K562 (cell line): Measurements from ENCODE around the gene KASH5. TPM values are rescaled to one million over a fixed set of nuclear protein-coding genes. Genes with fewer than 3 reads are reported as not detected.
A peak's percentile ranks its signal among the peaks of the same experiment; 100 is the strongest.

Experiments
- BCOR ChIP-seq: fragments of 450-650 bp; IDR thresholded peaks from 2 replicates; pipeline ENCODE4 v1.6.1; 2016
- DACH1 ChIP-seq: fragments of 450-650 bp; IDR thresholded peaks from 2 replicates; pipeline ENCODE4 v1.6.1; 2018; ENCODE audit not compliant: partially characterized antibody
- EWSR1 ChIP-seq: fragments of 450-650 bp; IDR thresholded peaks from 2 replicates; pipeline ENCODE4 v1.6.1; 2018; ENCODE audit warnings: borderline replicate concordance, mild to moderate bottlenecking, low read depth, moderate library complexity; ENCODE audit not compliant: partially characterized antibody
- HSF4 ChIP-seq: fragments of 250-450 bp; sonication (Bioruptor Pico); IDR thresholded peaks from 2 replicates; pipeline ENCODE4 v2.1.2; 2022; ENCODE audit warnings: mild to moderate bottlenecking, moderate library complexity, borderline replicate concordance
- KLF6 ChIP-seq: fragments of 250-450 bp; sonication (Bioruptor Pico); IDR thresholded peaks from 2 replicates; pipeline ENCODE4 v1.4.0; 2020; ENCODE audit warnings: mild to moderate bottlenecking, moderate library complexity, borderline replicate concordance
- MEF2A ChIP-seq: IDR thresholded peaks from 2 replicates; pipeline ENCODE4 v1.6.1; 2011; ENCODE audit warnings: low read depth, mild to moderate bottlenecking, low read length, moderate library complexity; ENCODE audit not compliant: control insufficient read depth
- MEF2D ChIP-seq: conservative IDR thresholded peaks from 2 replicates; pipeline ENCODE4 v1.6.1; 2016; ENCODE audit warnings: low read depth, missing genetic modification characterization, missing compliant biosample characterization
- PML ChIP-seq: IDR thresholded peaks from 2 replicates; pipeline ENCODE4 v1.6.1; 2012; ENCODE audit warnings: low read length, inconsistent platforms
- RBM15 ChIP-seq: fragments of 200-400 bp; formaldehyde crosslinking; IDR thresholded peaks from 2 replicates; pipeline ENCODE4 v1.6.1; 2018; ENCODE audit warnings: mild to moderate bottlenecking, low read length, moderate library complexity; ENCODE audit not compliant: insufficient read depth
- RBM22 ChIP-seq: fragments of 200-400 bp; formaldehyde crosslinking; IDR thresholded peaks from 2 replicates; pipeline ENCODE4 v1.6.1; 2018; ENCODE audit warnings: low read length, low read depth; ENCODE audit not compliant: poor library complexity, severe bottlenecking
- SAFB ChIP-seq: fragments of 200-400 bp; formaldehyde crosslinking; IDR thresholded peaks from 2 replicates; pipeline ENCODE4 v1.6.1; 2017; ENCODE audit warnings: low read depth, low read length, borderline replicate concordance
- SLC30A9 ChIP-seq: fragments of 250-450 bp; sonication (Bioruptor Pico); IDR thresholded peaks from 2 replicates; pipeline ENCODE4 v1.8.0; 2022; ENCODE audit warnings: mild to moderate bottlenecking, moderate library complexity
- SMAD3 ChIP-seq: fragments of 450-650 bp; formaldehyde crosslinking; conservative IDR thresholded peaks from 2 replicates; pipeline ENCODE4 v1.4.0; 2020; ENCODE audit warnings: mild to moderate bottlenecking
- SRSF7 ChIP-seq: fragments of 200-400 bp; formaldehyde crosslinking; optimal IDR thresholded peaks from 2 replicates; pipeline ENCODE3; 2017; ENCODE audit warnings: mild to moderate bottlenecking, low read depth, low read length
- TARDBP ChIP-seq: fragments of 450-650 bp; IDR thresholded peaks from 2 replicates; pipeline ENCODE4 v1.6.1; 2016
- TGIF2 ChIP-seq: sonication (generic); formaldehyde crosslinking; IDR thresholded peaks from 2 replicates; pipeline ENCODE4 v1.8.1; 2022; ENCODE audit warnings: mild to moderate bottlenecking, missing genetic modification reagents, moderate library complexity
- THAP7 ChIP-seq: fragments of 250-450 bp; sonication (Bioruptor Pico); IDR thresholded peaks from 2 replicates; pipeline ENCODE4 v1.5.0; 2021
- TRIM28 ChIP-seq: fragments of 450-650 bp; IDR thresholded peaks from 2 replicates; pipeline ENCODE4 v1.6.1; 2017
- XRCC3 ChIP-seq: fragments of 450-650 bp; IDR thresholded peaks from 2 replicates; pipeline ENCODE4 v1.6.1; 2017; ENCODE audit warnings: mild to moderate bottlenecking, moderate library complexity
- ZBTB11 ChIP-seq, 3 experiments: fragments of 200-800 bp in 1 of 3; fragments of 250-450 bp in 1 of 3; fragments of 450-650 bp in 1 of 3; sonication (Bioruptor Pico) in 1 of 3; sonication (Bioruptor generic) in 1 of 3; formaldehyde crosslinking in 1 of 3; IDR thresholded peaks; 2 replicates each; pipeline versions ENCODE4 v1.6.1 to v1.8.0; 2016 to 2022; ENCODE audit warnings: mild to moderate bottlenecking in 2 of 3, missing genetic modification characterization in 2 of 3, missing compliant biosample characterization in 1 of 3, moderate library complexity in 1 of 3
- ZC3H8 ChIP-seq: fragments of 450-650 bp; IDR thresholded peaks from 2 replicates; pipeline ENCODE4 v1.6.1; 2017
- ZFP36 ChIP-seq: fragments of 150-350 bp; IDR thresholded peaks from 2 replicates; pipeline ENCODE4 v1.6.1; 2018; ENCODE audit warnings: low read length, low read depth; ENCODE audit not compliant: partially characterized antibody
- ZNF133 ChIP-seq: fragments of 250-450 bp; sonication (Bioruptor Pico); IDR thresholded peaks from 2 replicates; pipeline ENCODE4 v1.4.0; 2020; ENCODE audit warnings: mild to moderate bottlenecking
- ZNF436 ChIP-seq: fragments of 250-450, 450-650 bp; sonication (Bioruptor Pico); formaldehyde crosslinking; IDR thresholded peaks from 2 replicates; pipeline ENCODE4 v1.7.0; 2020; ENCODE audit warnings: mild to moderate bottlenecking
- ZNF444 ChIP-seq: fragments of 250-450 bp; sonication (Bioruptor Pico); IDR thresholded peaks from 2 replicates; pipeline ENCODE4 v1.4.0; 2020; ENCODE audit warnings: mild to moderate bottlenecking, moderate library complexity
- ZNF707 ChIP-seq: fragments of 250-450 bp; sonication (Bioruptor Pico); conservative IDR thresholded peaks from 2 replicates; pipeline ENCODE4 v1.8.0; 2022; ENCODE audit warnings: inconsistent platforms, mild to moderate bottlenecking, moderate library complexity
- ZNF766 ChIP-seq: fragments of 200-800 bp; sonication (Bioruptor generic); conservative IDR thresholded peaks from 2 replicates; pipeline ENCODE4 v1.6.1; 2016; ENCODE audit warnings: missing genetic modification characterization, missing compliant biosample characterization
- polyA plus RNA-seq, 8 experiments: library from polyadenylated mRNA; depleted of rRNA in 4 of 8; stranded (reverse) in 5 of 8; unstranded in 3 of 8; fragments of >200 nt; fragmentation: Nextera tagmentation in 2 of 8; fragmentation: Illumina TruSeq in 1 of 8; extraction: Ambion mirVana in 2 of 8; extraction: Trizol in 1 of 8; gene quantifications; 2 replicates each; pipeline versions ENCODE4 v1.2.1 to v1.2.3, GENCODE V29; 2011 to 2014; ENCODE audit warnings: inconsistent platforms in 1 of 8, missing spikeins in 1 of 8
- total RNA-seq, 7 experiments: library from RNA; depleted of rRNA in 6 of 7; stranded (reverse); fragments of >200 nt in 6 of 7; fragmentation: Illumina TruSeq in 2 of 7; extraction: Trizol in 2 of 7; gene quantifications; 2 replicates each; pipeline versions ENCODE4 v1.2.1 to v1.2.3, GENCODE V29; 2011 to 2021; ENCODE audit warnings: low replicate concordance in 1 of 7

KASH5 gene
- total and polyA plus RNA-seq, 9 of the 15 experiments (the other 6 are each of a cell fraction or from before 2014, with no cell fraction given): 0.07 to 0.84 (median 0.34) TPM; not detected in 1

GRCh38 chr19:49443366-49444099, 55.5 kb downstream of the KASH5 start (continued):
- TF ChIP-seq PML (no peak), ZNF707 (CRISPR knock-in tag) (no peak), THAP7 (CRISPR knock-in tag) (0 out of 2 replicates have a peak, but pooled peaks have one; percentile 29), ZNF444 (no peak), ZBTB11 (CRISPR knock-in tag; IDR thresholded peaks at IDR 0.05) (peak in 1 of 3 experiments; percentile 88; a peak in 2 of 6 replicates), RBM22 (peak; percentile 83), SAFB (no peak), SRSF7 (no peak), SLC30A9 (CRISPR knock-in tag) (no peak), XRCC3 (no peak), KLF6 (CRISPR knock-in tag) (no peak), ZNF133 (CRISPR knock-in tag) (no peak), HSF4 (CRISPR knock-in tag) (no peak), EWSR1 (no peak), DACH1 (no peak), TRIM28 (peak; percentile 37; the same call in 1 of the 2 replicates), MEF2A (no peak), TARDBP (peak; percentile 83), RBM15 (no peak), ZNF766 (peak; percentile 98), MEF2D (tag) (no peak), ZC3H8 (no peak), TGIF2 (0 out of 2 replicates have a peak, but pooled peaks have one; percentile 38), SMAD3 (CRISPR knock-in tag) (0 out of 2 replicates have a peak, but pooled peaks have one; percentile 35), ZFP36 (no peak), BCOR (peak; percentile 42; the same call in 1 of the 2 replicates), ZNF436 (CRISPR knock-in tag) (no peak)
